Prostate gland (tissue), 2 donors: ENCODE results near the gene DCLK2.

Experiments used
- POLR2A ChIP-seq: fragments of 450-650 bp; IDR thresholded peaks from one replicate; pipeline ENCODE4 v1.6.1; 2016; ENCODE audit warnings: antibody characterized with exemption, mild to moderate bottlenecking
- POLR2AphosphoS5 ChIP-seq: sonication (generic); formaldehyde crosslinking; IDR thresholded peaks from one replicate; pipeline ENCODE4 v1.6.1; 2017; ENCODE audit warnings: antibody characterized with exemption
- TF ChIP-seq, protein P1 (sequence below), 4 experiments: fragments of 200-600 bp in 2 of 4; fragments of 450-650 bp in 2 of 4; sonication (generic) in 2 of 4; IDR thresholded peaks; 1 replicate in 3 of 4; 2 replicates in 1 of 4; pipeline ENCODE4 v1.5.1; 2016 to 2019; ENCODE audit warnings: antibody characterized with exemption in 4 of 4, mild to moderate bottlenecking in 2 of 4, moderate library complexity in 2 of 4

GRCh38 chr4:150240011-150240410, 161.8 kb downstream of the DCLK2 start:
- TF ChIP-seq, protein P1, sequence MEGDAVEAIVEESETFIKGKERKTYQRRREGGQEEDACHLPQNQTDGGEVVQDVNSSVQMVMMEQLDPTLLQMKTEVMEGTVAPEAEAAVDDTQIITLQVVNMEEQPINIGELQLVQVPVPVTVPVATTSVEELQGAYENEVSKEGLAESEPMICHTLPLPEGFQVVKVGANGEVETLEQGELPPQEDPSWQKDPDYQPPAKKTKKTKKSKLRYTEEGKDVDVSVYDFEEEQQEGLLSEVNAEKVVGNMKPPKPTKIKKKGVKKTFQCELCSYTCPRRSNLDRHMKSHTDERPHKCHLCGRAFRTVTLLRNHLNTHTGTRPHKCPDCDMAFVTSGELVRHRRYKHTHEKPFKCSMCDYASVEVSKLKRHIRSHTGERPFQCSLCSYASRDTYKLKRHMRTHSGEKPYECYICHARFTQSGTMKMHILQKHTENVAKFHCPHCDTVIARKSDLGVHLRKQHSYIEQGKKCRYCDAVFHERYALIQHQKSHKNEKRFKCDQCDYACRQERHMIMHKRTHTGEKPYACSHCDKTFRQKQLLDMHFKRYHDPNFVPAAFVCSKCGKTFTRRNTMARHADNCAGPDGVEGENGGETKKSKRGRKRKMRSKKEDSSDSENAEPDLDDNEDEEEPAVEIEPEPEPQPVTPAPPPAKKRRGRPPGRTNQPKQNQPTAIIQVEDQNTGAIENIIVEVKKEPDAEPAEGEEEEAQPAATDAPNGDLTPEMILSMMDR (IDR thresholded peaks at IDR 0.05) = no peak
- TF ChIP-seq POLR2A = no peak
- TF ChIP-seq POLR2AphosphoS5 = no peak
